Stimulated activated CD8-positive, alpha-beta memory T cell treated with anti-CD3 and anti-CD28 coated beads, Interleukin-12 subunit alpha, Interleukin-12 subunit beta, amount 100 ng/mL, for 1 hour (primary cell): Measurements from ENCODE around the gene MEI1.

Source experiments
- DNase-seq: peaks from one replicate; pipeline ENCODE4 v3.0.0-alpha.2; 2020; ENCODE audit warnings: low read depth

The MEI1 gene

GRCh38 chr22:41841085-41841712 lies 141.9 kb downstream of the MEI1 start:
- DNase-seq = no peak

- no peak for DNase-seq
Observed at GRCh38 chr22:41842996-41843970, 144.0 kb downstream of the MEI1 start.

GRCh38 chr22:41844036-41844435 lies 144.7 kb downstream of the MEI1 start:
- no peak for DNase-seq

- DNase-seq = no peak
Observed at GRCh38 chr22:41844513-41844912, 145.2 kb downstream of the MEI1 start.

GRCh38 chr22:41845380-41846267 lies 146.3 kb downstream of the MEI1 start:
- DNase-seq = no peak

- no peak for DNase-seq
Observed at GRCh38 chr22:41846268-41846987, 147.1 kb downstream of the MEI1 start.

GRCh38 chr22:41847300-41847699 lies 148.0 kb downstream of the MEI1 start:
- no peak for DNase-seq

GRCh38 chr22:41848468-41848867 lies 149.2 kb downstream of the MEI1 start:
- no peak for DNase-seq
